Stimulated activated CD8-positive, alpha-beta memory T cell treated with anti-CD3 and anti-CD28 coated beads, Interleukin-2, amount 100 ng/mL, for 48 hours (primary cell): ENCODE results near the gene PLOD3.
A peak's percentile ranks its signal among the peaks of the same experiment; 100 is the strongest.
"Not testable (repeated sequence)": the region's sequence is repeated elsewhere in the genome, so short reads cannot be mapped to it uniquely, and the experiment has no call there.

Experiments used
- DNase-seq, 2 donors: peaks; one replicate each; pipeline ENCODE4 v3.0.0-alpha.2; 2020; ENCODE audit warnings: low read depth in 2 of 2

The PLOD3 gene, protein sequence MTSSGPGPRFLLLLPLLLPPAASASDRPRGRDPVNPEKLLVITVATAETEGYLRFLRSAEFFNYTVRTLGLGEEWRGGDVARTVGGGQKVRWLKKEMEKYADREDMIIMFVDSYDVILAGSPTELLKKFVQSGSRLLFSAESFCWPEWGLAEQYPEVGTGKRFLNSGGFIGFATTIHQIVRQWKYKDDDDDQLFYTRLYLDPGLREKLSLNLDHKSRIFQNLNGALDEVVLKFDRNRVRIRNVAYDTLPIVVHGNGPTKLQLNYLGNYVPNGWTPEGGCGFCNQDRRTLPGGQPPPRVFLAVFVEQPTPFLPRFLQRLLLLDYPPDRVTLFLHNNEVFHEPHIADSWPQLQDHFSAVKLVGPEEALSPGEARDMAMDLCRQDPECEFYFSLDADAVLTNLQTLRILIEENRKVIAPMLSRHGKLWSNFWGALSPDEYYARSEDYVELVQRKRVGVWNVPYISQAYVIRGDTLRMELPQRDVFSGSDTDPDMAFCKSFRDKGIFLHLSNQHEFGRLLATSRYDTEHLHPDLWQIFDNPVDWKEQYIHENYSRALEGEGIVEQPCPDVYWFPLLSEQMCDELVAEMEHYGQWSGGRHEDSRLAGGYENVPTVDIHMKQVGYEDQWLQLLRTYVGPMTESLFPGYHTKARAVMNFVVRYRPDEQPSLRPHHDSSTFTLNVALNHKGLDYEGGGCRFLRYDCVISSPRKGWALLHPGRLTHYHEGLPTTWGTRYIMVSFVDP

DNA sequence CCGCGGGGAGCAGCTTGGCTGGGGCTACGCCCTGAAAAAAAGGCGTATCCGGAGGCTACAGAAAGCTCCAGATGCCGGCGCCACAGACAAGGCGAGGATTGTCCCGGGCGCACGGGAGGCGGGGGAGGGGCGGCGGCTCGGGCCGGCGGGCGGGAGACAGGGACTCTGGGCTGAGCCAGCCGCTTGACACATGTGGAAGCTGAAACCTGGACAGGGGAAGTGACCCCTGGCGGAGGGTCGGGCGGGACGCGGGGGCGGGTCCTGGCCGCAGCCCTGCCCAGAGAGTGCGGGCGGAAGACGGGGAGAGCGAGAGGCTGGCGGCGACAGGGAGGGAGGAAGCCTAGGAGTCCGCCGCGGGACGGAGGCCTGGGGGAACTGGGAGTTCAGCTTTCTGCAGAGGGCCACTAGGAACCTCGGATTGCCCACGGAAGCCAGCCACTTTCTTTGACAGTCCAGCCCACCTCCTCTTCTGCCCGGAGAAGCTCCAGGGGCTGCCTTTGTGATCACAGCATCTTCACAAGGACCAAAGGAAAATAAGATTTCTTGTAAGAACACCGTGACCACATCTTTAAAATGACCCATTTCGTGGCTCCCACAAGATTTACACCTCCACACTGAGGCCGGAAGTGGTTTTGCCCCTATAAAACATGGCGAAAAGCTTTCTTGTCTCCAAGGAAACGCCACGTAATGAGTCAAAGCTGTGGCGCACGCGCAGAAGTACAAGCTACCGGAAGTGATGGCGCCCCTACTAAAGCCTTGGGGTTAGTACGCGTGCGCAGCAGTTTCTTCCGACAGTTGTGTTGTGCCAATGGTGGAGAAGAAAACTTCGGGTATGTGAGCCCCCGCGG lies at the start of gene PLOD3, which contains the start of gene ZNHIT1:
PLOD3 (minus strand) TSS at position 194 of the 848 bp plus-strand sequence. CDS start 307 bp downstream, outside the sequence.
ZNHIT1 (plus strand) TSS at position 778 of the 848 bp plus-strand sequence; CDS start at position 809, 31 bp downstream.
- DNase-seq = peak; percentile 89 to 92

GRCh38 chr7:101265622-101266516 lies 48.5 kb upstream of the PLOD3 start:
- DNase-seq = no peak

GRCh38 chr7:101264102-101264706 lies 46.8 kb upstream of the PLOD3 start:
- DNase-seq = not testable (repeated sequence)

DNA sequence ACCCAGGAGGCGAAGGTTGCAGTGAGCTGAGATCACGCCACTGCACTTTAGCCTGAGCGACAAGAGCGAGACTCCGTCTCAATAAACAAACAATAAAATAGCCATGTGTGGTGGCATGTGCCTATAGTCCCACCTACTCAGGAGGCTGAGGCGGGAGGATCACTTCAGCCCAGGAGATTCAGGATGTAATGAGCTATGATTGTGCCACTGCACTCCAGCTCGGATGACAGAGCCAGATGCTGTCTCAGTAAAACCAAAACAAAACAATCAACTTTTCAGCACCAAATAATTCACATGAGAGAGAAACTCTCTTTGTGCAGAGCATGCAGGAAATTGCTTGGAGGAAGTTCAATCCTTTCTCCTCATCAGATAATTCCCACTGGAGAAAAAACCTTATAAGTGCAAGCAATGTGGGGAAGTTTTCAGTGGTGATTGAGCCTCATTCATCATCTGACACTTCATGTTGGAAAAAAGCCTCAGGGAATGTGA lies 40.9 kb upstream of the PLOD3 start:
- DNase-seq = no peak

GRCh38 chr7:101255796-101256195 lies 38.4 kb upstream of the PLOD3 start:
- no peak for DNase-seq

DNA sequence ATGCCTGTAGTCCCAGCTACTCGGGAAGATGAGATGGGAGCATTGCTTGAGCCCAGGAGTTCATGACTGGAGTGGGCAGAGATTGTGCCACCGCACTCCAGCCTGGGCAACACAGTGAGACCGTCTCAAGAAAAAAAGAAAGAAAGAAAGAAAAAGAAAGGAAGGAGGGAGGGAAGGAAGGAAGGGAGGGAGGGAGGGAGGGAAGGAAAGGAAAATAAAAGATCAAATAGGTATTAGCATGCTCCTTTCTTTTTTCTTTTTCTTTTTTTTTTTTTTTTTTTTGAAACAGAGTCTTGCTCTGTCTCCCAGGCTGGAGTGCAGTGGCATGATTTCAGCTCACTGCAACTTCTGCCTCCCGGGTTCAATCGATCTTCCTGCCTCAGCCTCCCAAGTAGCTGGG lies 35.8 kb upstream of the PLOD3 start:
- DNase-seq = not testable (repeated sequence)

DNA sequence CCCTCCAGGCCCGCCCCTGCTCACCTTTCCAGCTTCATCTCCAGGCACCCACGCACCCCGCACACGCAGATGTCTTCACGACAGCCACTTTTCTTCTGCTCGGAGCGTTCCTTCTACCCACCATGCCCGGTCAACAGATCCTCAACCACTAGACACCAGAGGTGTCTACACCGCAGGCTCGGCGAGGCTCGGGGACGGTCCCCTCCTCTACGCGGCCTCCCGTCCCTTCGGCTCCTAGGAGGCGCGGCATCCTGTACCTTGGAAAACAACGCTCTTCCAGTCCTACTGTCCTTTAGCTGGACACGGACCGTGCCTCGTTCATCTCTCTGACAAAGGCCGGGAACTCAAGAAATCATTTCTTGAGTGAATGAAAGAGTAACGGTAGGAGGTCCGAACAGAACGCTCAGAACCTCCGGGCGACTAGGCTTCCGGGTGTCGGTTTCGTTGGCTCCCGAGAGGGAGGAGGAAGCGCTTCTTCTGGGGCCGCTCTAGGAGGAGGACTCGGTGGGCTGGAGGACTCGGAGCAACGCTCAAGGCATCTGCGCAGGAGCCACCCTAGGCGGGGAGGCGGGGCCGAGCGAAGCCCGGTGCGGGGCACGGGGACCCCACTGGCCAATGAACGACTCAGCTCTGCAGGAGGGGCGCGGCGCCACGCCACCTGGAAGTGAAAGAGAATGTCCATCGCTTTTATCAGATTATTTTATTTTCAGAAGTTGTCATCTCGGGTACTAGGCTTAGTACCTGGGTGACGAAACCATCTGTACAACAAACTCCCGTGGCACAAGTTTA lies 34.7 kb upstream of the PLOD3 start:
- peak; percentile 98 to 99 for DNase-seq

- DNase-seq = no peak
These were observed 32.9 kb upstream of the PLOD3 start for GRCh38 chr7:101250324-101250723.

DNA sequence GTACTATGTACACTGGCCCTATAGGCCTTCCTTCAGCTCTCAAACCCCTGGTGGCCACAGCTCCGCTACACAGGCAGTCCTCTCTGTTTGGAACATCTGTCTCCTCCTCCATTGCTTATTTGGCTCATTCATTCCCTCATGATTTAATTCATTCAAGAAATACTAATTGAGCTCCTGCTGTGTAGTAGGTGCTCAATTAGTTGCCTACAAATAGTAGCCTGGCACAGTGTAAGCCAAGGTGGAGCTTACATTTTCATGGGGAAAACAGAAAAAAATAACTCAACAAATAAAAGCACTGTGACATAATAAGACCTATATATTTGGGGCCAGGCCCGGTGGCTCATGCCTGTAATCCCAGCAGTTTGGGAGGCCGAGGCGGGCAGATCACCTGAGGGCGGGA lies 30.9 kb upstream of the PLOD3 start:
- DNase-seq = no peak

GRCh38 chr7:101245147-101245668 lies 27.8 kb upstream of the PLOD3 start:
- no peak for DNase-seq

- peak; percentile 92 to 93 for DNase-seq
These were observed 27.2 kb upstream of the PLOD3 start, which contains the start of gene FIS1 for GRCh38 chr7:101244375-101245146. Gene FIS1, minus strand, starts transcription at chr7:101245081. Its CDS starts 77 bp downstream, at chr7:101245004.

DNA sequence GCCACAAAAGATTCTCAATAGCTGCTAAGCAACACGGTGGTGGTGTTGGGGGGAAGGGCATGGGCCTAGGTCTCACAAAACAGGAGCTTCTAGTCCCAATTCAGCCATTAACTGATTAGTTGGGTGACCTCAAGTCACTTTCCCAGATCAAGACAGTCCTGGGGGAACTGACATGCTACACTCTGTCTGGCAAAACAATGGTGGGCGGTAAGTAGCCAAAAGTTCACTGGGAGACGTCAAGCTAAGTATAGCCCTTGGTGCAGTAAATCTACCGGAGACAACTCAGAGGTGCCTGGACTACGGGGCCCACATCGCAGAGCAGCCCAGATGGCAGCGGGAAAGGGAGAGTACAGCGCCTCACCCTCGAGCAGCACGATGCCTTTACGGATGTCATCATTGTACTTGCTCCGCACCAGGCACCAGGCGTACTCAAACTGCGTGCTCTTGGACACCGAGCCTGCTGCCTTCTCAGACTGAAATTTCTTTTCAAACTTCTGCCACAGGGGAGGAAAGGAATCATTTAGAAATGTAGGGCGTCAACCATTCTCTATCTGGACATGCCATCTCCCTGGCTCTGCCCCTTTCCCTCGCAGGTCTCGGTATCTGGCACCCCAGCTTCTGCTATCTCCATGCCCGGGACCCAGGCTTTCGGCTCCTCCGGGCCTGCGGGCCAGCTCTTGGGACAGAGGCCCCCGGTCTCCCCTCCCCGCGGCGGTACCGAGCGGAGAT lies 26.4 kb upstream of the PLOD3 start:
- DNase-seq = no peak

DNA sequence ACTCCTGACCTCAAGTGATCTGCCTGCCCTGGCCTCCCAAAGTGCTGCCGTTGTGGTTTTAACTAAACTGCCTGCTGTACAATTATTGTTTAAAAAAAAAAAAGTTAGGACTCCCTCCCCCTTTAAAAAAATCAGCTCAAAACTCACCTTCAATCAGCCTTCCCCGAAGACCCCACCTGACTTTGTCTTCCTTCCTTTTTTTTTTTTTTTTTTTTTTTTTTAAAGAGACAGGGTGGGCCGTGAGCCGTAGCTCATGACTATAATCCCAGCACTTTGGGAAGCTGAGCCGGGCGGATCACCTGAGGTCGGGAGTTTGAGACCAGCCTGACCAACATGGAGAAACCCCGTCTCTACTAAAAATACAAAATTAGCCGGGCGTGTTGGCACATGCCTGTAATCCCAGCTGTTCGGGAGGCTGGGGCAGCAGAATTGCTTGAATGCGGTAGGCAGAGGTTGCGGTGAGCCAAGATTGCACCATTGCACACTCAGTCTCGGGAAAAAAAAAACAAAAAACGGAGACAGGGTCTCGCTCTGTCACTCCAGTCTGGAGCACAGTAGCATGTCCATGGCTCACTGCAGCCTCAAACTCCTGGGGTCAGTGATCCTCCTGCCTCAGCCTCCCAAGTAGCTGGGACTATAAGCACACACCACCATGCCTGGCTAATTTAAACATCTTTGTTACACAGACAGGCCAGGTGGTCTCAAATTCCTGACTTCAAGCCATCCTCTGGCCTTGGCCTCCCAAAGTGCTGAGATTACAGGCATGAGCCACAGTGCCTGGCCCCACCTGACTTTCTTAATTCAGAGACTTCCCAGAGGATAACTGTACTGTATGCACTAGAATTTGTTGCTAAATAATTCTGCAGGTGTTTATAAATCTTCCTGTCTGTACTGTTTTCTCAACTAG lies 24.3 kb upstream of the PLOD3 start:
- no peak for DNase-seq

- DNase-seq = no peak
These were observed 23.6 kb upstream of the PLOD3 start for GRCh38 chr7:101241015-101241363.

DNA sequence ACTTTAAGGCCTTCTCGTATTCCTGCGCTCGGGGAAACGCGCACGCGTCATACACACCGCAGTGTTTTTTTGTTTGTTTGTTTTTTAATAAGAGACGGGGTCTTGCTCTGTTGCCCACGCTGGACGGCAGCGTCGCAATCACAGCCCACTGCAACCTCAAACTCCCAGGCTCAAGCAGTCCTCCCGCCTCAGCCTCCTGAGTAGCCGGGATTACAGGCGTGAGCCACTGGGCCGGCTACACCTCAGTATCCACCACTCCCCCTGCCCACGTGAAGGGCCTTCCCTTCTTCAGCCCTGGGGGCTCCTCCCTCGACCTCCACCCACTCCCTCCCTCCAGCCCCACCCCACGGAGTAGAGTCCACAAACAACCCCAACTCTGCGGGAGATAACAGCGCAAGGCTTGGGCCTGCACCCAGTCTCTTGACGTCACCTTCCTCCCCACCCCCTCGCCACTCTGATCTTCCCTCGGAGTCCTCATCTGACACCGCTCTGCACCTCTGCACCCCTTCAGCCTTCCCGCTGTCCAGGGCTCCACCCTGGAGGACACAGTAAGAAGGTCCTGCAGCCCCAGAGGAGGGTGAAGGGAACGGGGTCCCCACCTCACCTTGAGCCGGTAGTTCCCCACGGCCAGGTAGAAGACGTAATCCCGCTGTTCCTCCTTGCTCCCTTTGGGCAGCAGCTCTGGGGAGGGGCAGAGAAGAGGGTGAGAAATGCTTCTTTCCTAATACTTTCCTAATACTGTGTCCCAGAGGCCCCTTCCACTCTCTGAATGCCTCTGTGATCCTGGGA lies 23.0 kb upstream of the PLOD3 start:
- no peak for DNase-seq

DNA sequence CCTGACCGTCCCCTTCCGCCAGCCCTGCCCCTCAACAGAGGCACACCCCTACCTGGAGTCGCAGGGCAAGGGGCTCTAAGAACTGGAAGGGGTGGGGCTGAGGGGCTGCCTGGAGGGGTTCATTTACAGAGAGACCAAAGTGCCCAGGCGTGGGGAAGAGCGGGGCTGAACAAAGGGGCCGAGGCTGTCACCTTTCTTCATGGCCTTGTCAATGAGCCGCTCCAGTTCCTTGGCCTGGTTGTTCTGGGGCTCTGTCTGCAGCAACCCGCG lies 22.5 kb upstream of the PLOD3 start:
- no peak for DNase-seq
